Osteoblast (primary cell): ENCODE results near the gene ZNF57. TPM values are rescaled to one million over a fixed set of nuclear protein-coding genes. Genes with fewer than 3 reads are reported as not detected.

Experiments used
- DNase-seq: peaks from one replicate; pipeline ENCODE4 v3.0.0; 2011; ENCODE audit warnings: low spot score, mixed read lengths; ENCODE audit not compliant: insufficient read length; ENCODE audit errors: missing footprints
- H2AFZ ChIP-seq: 2 replicates; pipeline ENCODE4 v1.6.0; 2011; ENCODE audit warnings: mild to moderate bottlenecking, low read length
- H3K27ac ChIP-seq: 2 replicates; pipeline ENCODE4 v1.5.1; 2011; ENCODE audit warnings: mild to moderate bottlenecking, low read depth, low read length, moderate library complexity
- H3K27me3 ChIP-seq: 2 replicates; pipeline ENCODE4 v1.6.0; 2012; ENCODE audit warnings: mild to moderate bottlenecking, control low read depth, inconsistent platforms, low read length, moderate library complexity; ENCODE audit not compliant: insufficient read depth
- H3K36me3 ChIP-seq: 2 replicates; pipeline ENCODE4 v1.5.1; 2011; ENCODE audit warnings: mild to moderate bottlenecking, low read length, control low read depth, moderate library complexity; ENCODE audit not compliant: insufficient read depth
- H3K4me1 ChIP-seq: 2 replicates; pipeline ENCODE4 v1.5.1; 2011; ENCODE audit warnings: mild to moderate bottlenecking, low read length, control low read depth, moderate library complexity; ENCODE audit not compliant: insufficient read depth
- H3K4me2 ChIP-seq: 2 replicates; pipeline ENCODE4 v1.6.0; 2011; ENCODE audit warnings: mild to moderate bottlenecking, low read length; ENCODE audit not compliant: insufficient read depth
- H3K4me3 ChIP-seq: fragments of 200-600 bp; sonication (generic); 3 replicates; pipeline ENCODE4 v1.5.1; 2012; ENCODE audit warnings: mild to moderate bottlenecking, low read length, inconsistent platforms; ENCODE audit not compliant: insufficient read depth
- H3K79me2 ChIP-seq: 2 replicates; pipeline ENCODE4 v1.6.0; 2012; ENCODE audit warnings: mild to moderate bottlenecking, low read length, control low read depth, inconsistent platforms; ENCODE audit not compliant: insufficient read depth
- H3K9me3 ChIP-seq: 2 replicates; pipeline ENCODE4 v1.5.1; 2011; ENCODE audit warnings: low read depth, low read length, control low read depth
- H4K20me1 ChIP-seq: 2 replicates; pipeline ENCODE4 v1.6.0; 2012; ENCODE audit warnings: mild to moderate bottlenecking, low read length, control low read depth; ENCODE audit not compliant: insufficient read depth
- CTCF ChIP-seq: IDR thresholded peaks from 2 replicates; pipeline ENCODE4 v1.5.1; 2011; ENCODE audit warnings: mild to moderate bottlenecking, low read depth, low read length, moderate library complexity; ENCODE audit errors: extremely low read depth
- total RNA-seq: library from RNA; depleted of rRNA; stranded (reverse); fragments of >200 nt; gene quantifications from 2 replicates; pipeline ENCODE4 v1.2.3, GENCODE V29; 2012

Gene ZNF57
- total RNA-seq, 1 donor = 5.4 TPM

DNA sequence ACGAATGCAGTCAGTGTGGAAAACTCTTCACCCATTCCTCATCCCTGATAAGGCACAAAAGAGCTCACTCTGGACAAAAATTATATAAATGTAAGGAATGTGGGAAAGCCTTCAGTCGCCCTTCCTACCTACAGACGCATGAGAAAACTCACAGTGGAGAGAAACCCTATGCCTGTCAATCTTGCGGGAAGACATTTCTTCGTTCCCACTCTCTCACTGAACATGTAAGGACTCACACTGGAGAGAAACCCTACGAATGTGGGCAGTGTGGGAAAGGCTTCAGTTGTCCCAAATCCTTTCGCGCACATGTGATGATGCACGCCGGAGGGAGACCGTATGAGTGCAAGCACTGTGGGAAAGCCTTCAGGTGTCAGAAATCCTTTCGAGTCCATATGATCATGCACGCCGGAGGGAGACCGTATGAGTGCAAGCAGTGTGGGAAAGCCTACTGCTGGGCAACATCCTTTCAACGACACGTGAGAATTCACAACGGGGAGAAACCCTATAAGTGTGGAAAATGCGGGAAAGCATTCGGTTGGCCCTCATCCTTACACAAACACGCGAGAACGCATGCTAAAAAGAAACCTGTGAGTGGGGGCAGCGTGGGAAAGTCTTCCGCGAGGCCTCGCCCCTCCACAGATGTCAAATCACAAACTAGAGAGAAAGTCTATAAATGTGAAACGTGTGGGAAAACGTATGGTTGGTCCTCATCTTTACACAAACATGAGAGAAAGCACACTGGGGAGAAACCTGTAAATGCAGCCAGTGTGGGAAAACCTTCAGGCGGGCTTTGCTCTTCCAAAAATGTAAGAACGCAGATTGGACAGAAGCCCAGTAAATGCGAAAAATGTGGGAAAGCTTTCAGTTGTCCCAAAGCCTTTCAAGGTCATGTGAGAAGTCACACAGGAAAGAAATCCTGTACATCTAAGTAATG lies 23.1 kb upstream of the ZNF57 start:
- Histone ChIP-seq H4K20me1 (no peaks in the 10 kb centered on the region), H3K4me3 (no peak overlapping the region), H3K9me3 (peaks cover 11% of the 10 kb centered on the region), H3K79me2 (no peaks in the 10 kb centered on the region), H3K27ac (no peak overlapping the region), H2AFZ (no peak overlapping the region), H3K27me3 (no peaks in the 10 kb centered on the region), H3K4me2 (no peak overlapping the region), H3K36me3 (no peaks in the 10 kb centered on the region), H3K4me1 (no peaks in the 10 kb centered on the region)
- no peak for TF ChIP-seq CTCF
- DNase-seq = no peak

DNA sequence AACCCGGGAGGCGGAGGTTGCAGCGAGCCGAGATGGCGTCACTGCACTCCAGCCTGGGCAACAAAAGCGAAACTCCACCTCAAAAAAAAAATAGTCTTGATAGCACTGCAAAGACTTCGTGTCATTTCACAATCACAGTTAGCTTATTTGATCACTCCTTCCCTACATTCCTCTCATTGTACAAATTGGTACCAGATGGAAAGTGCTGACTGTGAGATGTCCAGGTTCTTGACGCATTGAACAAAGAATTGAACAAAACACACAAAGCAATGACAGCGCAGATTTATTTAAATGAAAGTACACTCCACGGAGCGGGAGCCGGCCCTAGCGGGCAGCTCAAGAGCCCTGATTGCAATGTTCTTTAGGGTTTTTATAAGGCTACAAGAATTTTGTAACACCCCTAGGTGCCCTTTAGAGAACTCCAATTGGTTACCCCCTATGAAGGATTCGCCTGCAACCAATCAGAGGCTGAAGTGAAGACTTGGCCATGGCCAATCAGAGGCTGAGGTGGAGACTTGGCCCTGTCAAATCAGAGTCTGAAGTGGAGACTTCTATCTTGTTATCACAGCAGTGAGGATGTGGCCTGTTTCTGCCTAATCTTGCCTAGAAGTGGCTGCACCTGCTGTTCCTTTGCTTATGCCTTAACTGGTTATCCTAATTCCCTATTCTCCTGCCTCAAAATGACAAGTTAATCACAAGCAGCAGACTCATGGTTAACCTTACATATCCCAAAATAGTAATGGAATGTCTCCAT lies 16.9 kb upstream of the ZNF57 start:
- no peak overlapping the region for H3K27ac ChIP-seq
- no peaks in the 10 kb centered on the region for H3K36me3 ChIP-seq
- H3K27me3 ChIP-seq = no peaks in the 10 kb centered on the region
- no peak overlapping the region for H3K4me2 ChIP-seq
- no peaks in the 10 kb centered on the region for H3K4me1 ChIP-seq
- H2AFZ ChIP-seq = no peak overlapping the region
- peak; percentile 44 for DNase-seq
- no peaks in the 10 kb centered on the region for H3K9me3 ChIP-seq
- H3K4me3 ChIP-seq = no peak overlapping the region
- H3K79me2 ChIP-seq = no peaks in the 10 kb centered on the region
- no peak for TF ChIP-seq CTCF
- H4K20me1 ChIP-seq = no peaks in the 10 kb centered on the region

DNA sequence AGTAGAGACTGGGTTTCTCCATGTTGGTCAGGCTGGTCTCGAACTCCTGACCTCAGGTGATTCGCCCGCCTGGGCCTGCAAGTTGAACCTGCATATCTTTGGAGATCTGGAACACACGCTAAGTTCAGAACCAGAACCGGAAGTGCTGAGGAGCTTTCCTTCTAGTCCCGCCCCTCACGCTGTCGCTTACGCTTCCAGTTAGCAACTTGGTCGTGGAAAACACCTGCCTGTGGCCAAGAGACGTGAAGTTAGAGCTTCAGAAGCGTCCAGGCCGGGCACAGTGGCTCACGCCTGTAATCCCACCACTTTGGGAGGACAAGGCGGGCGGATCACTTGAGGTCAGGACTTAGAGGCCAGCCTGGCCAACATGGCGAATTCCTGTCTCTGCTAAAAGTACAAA lies 15.0 kb upstream of the ZNF57 start:
- H3K79me2 ChIP-seq = no peaks in the 10 kb centered on the region
- no peak overlapping the region for H3K4me2 ChIP-seq
- no peaks in the 10 kb centered on the region for H3K27me3 ChIP-seq
- no peaks in the 10 kb centered on the region for H3K9me3 ChIP-seq
- no peak for TF ChIP-seq CTCF
- no peaks in the 10 kb centered on the region for H3K36me3 ChIP-seq
- DNase-seq = no peak
- no peak overlapping the region for H3K4me3 ChIP-seq
- H3K4me1 ChIP-seq = no peaks in the 10 kb centered on the region
- no peaks in the 10 kb centered on the region for H4K20me1 ChIP-seq
- H3K27ac ChIP-seq = no peak overlapping the region
- no peak overlapping the region for H2AFZ ChIP-seq

DNA sequence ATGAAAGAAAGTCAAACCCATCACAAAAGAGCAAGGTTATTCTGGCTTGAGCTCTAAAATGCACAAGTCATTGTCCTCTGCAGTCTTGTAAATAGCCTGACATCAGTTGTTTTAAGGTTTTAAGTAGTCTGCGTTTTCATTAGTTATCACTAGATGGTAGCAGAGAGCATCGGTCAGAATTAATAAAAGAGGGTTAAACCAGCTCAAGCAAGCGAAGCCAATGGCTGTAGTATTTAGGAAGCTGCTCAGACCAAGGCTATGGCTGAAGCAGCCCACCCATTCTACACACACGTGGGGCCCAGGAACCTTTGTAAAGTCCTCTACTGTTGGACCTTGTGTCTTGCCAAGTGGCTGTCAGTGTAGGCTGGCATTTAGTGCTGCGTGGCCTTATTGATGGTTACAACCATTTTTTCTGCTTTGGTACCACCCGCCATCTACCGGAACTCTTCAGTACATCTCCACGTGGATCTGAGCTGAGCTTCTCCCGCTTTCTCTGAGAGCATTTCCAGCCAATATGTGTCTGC lies 13.3 kb upstream of the ZNF57 start:
- peak; percentile 96 for DNase-seq
- no peak overlapping the region for H3K27ac ChIP-seq
- no peaks in the 10 kb centered on the region for H3K36me3 ChIP-seq
- no peaks in the 10 kb centered on the region for H4K20me1 ChIP-seq
- H3K27me3 ChIP-seq = no peaks in the 10 kb centered on the region
- H3K79me2 ChIP-seq = no peaks in the 10 kb centered on the region
- peak; percentile 59 for TF ChIP-seq CTCF
- no peaks in the 10 kb centered on the region for H3K9me3 ChIP-seq
- H2AFZ ChIP-seq = peak overlapping the region; percentile 86
- peak overlapping the region; percentile 36 for H3K4me3 ChIP-seq
- H3K4me1 ChIP-seq = no peaks in the 10 kb centered on the region
- peak overlapping the region; percentile 61 for H3K4me2 ChIP-seq
